KBM-7 (cell line): ENCODE results near the gene PAGR1.
"Not testable (repeated sequence)": the region's sequence is repeated elsewhere in the genome, so short reads cannot be mapped to it uniquely, and the experiment has no call there.

Source experiments
- DNase-seq: peaks from one replicate; pipeline ENCODE4 v3.0.0-alpha.2; 2015
- in situ Hi-C: fragments of 300-500 bp; cut with MboI; formaldehyde crosslinking; loops from 2 replicates; pipeline ENCODE4 v1.14.3; 2020; ENCODE audit warnings: low sequenced_read_pairs, low pct_unique_long_range_greater_than_20kb, mixed read lengths

The PAGR1 gene

DNA sequence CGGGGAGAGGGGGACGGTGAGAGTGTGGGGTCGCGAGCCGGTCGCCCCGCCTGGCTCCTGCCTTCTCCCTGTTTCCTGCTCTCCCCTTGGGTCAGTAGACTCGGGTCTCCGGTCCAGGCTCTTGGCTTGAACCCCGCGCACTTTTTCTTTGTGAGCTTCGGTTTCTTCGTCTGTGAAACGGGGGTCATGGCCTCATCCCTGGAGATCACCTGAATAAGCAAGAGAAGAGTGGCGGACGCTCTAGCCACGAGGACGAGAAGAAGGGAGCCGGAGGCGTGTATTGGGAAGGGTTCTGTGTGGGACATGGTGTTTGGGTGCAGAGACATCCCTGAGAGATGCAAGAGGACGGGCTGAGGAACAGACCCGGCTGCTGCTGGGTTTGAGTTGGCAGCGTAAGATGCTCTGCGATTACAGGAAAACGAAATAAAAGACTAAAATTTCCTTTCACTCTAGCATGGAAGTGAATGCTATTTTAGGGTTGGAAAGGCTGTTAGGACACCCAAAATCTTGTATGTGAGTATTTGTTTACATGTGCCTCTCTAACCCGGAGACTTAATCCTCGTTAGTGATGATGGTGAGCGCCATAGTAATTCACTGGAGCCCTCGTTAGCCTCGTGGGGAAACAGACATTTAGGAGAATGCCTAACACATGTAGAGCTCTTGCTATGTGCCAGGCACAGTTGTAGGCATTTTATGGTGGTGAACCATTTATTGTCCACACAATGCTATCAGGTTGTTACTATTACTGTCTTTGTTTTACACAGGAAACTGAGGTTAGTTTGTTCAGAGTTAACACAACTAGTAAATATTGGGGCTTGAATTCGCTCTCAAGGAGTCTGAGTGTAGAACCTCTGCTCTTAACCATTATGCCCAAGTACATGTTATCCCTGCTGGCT, 24.8 kb upstream of the PAGR1 start:
- peak; percentile 33 for DNase-seq

DNA sequence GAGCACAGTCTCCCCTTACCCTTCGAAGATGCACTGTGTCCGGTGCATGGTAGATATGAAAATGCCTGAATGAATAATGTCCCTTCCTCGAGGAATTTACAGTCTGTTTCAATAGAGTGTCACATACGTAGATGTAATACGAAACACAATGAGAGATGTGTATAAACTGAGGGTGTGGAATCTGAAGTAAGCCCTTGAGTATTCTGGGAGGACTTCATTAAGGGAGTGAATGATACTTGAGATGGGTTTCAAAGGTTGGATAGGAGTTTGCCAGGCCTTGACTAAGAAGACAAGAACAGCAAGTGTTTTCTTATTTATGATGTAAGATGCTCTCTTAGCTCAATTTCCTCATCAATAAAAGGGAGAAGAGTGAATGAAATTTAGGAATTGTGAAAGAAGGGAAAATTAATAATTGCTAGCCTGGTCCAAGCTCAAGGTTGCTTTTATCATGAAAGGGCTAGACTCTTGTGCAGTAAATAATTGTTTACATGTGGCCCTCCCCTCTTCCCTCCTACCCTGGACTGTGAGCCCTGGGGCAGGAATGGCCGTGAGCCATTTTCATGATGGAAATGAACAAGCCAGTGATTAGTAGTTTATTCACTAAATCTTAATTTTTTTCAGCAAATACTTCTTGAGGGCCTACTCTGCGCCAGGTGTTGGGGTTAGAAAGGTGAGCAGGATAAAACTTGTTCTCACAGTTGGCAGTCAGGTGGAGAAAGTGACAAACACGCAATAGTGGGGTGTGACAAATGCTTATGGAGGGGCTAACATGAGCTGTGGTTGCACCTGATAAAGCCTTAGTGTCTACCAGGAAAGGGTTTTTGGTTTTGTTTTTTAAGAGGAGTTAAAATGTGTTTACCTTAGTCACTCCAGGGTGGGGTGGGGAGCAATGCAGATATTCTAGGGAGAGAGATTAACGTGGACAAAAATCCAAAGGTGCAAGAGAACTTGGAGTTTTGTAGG, 23.8 kb upstream of the PAGR1 start:
- no peak for DNase-seq
- in situ Hi-C loops, result no loop called here

More for the DNA sequence above, 24.8 kb upstream of the PAGR1 start:
- in situ Hi-C loops, result no loop called here

DNA sequence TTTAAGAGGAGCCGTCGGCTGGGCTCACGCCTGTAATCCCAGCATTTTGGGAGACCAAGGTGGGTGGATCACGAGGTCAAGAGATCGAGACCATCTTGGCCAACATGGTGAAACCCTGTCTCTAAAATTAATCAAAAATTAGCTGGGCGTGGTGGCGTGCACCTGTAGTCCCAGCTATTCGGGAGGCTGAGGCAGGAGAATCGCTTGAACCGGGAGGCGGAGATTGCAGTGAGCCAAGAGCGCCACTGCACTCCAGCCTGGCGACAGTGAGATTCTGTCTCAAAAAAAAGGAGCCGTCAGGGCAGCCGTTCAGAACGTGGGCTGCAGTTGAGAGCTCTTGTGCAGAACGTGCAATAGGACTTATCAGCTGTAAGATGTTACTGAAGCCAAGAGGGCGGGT, 22.8 kb upstream of the PAGR1 start:
- in situ Hi-C loops, DNase-seq: not testable (repeated sequence)

DNA sequence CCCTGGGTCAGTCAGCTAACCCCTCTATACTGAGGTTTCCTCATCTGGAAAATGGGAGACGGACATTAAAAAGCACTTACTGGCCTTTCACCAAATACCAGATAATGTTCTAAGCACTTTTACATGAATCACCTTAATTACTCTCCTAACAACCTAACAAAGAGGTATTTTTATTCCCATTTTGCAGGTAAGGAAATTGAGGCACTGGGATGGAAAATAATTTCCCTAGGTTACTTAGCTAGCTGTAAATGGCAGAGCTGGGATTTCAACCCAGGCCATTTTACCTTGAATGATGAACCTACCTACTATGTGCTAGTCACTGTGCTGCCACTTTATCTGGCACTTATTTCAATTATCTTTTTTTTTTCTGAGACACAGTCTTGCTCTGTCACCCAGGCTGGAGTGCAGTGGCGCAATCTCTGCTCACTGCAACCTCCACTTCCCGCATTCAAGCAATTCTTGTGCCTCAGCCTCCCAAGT, 21.7 kb upstream of the PAGR1 start:
- no peak for DNase-seq
- in situ Hi-C loops, result no loop called here

DNA sequence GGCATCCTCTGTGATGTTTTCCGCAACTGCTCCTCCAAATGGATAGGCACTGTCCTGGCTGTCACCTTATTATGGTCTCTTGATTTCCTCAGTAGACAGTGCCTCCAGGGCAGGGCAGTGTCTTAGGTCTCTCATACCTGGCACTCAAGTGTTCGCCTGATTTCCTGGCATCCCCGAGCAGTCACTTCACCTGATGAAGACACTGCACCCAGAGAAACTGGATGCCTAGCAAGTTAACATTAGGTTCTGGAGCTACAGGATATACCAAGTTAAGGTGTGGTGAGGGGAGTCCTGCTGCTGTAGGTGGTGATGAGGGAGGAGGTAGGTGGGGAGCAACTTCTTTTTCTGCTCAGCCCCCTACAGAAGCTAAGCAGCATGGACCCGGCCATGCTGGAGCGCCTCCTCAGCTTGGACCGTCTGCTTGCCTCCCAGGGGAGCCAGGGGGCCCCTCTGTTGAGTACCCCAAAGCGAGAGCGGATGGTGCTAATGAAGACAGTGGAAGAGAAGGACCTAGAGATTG, 13.5 kb upstream of the PAGR1 start:
- in situ Hi-C loops, result no loop called here
- no peak for DNase-seq

DNA sequence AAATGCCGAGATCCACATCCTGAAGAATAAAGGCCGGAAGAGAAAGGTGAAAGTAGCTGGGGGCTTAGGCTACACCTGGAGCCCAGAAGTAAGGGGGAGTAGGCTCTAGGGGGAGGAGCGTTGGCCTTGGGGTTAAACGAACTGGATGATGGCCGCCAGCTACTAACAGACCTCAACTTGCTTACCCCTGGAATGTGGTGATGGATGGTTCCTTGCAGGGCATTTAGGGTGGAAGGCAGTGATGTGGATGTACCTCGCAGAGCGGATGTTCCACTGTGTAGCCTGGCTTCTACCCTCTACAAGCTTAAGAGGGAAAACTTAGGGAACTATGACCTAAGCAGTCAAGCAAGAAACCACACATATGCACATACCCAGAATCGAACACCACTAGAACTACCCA, 11.9 kb upstream of the PAGR1 start:
- no peak for DNase-seq
- in situ Hi-C loops, result no loop called here

DNA sequence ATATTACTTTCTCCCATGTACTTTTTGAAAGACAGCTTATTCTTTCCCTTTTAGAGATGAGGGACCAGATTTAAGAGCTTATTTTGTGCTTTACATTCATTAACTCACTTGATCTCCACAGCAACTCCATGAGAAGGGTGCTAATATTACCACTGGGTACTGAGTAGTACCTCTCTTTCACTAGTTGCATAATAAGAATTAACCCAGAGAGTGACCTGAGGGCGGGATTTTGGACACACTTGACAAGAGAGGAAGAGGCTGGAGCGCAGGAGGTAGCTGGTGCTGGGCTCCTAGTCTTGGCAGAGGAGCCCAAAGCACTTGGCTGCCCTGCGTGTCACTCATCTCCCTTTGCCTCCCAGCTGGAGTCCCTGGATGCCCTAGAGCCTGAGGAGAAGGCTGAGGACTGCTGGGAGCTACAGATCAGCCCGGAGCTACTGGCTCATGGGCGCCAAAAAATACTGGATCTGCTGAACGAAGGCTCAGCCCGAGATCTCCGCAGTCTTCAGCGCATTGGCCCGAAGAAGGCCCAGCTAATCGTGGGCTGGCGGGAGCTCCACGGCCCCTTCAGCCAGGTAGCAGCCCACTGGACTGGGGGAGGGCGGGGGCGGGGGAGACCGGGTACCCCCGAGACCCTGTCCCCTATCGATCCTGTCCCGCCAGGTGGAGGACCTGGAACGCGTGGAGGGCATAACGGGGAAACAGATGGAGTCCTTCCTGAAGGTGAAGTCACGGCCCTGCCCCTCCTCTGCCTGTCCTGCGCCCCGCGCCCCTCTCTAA, 11.3 kb upstream of the PAGR1 start:
- peak; percentile 34 for DNase-seq
- in situ Hi-C loops, result no loop called here

DNA sequence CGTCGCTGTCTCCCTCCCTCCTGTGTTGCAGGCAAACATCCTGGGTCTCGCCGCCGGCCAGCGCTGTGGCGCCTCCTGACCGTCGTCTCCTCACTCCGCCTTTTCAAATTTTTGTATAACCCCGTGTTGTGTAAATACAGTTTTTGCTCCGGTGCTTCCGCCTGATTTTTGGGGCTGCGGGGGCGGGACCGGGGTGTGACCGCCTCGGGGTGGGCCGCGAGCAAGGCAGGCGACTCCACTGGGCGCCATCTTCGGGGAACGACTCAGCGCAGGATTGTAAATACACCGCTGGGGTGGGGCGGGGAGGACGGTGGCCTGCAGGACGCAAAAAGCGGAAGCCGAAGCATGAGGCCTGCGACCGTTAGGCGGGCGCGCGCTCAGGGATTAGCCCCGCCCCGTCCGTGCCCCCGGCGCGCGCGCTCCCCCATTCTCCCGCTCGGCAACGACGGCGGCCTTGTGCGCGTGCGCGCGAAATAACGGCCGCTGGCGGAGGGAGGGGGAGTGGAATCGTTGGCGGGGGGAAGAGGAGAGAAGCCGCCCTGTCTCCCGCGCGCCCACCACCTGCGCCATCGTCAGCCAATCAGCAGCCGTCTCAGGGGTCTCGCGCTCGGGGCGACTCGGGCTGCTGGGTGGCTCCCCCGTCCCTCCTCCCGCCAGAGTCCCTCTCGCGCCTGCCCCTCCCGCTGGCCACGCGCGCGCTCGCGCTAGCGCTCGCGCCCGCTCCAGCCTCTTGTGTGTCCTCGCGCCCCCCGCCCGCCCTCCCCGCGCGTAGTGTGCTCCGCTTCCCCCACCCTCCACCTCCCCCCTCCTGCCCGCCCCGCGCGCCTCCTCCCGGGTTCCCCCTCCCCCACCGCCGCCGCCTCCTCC, 10.5 kb upstream of the PAGR1 start:
- in situ Hi-C loops, result no loop called here
- DNase-seq, result peak; percentile 98

DNA sequence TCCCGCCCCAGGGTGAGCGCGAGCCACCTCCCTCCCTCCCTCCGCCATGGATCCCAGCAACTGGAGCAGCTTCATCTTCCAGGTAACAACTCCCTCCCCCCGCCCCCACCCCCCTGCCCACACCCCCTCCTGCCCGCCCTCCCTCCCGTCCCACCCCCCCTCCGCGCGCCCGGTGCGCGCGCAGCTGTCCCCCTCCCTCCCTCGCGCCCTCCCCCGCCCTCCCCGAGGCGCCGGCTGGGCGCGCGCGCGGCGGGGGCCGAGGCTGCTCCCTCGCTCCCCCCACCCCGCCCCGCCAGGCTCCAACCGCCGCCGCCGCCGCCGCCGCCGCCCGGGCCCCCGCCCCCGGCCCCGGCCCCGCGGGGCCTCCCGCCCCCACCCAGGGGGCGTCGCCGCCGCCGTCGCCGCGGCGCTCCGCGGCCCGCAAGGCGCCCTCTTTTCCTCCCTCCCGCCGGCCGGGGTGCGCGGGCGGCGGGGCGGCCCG, 9.8 kb upstream of the PAGR1 start, which contains the start of gene MAZ:
TSS of gene MAZ (plus strand) at position 431 of the 481 bp plus-strand sequence. CDS start 173 bp downstream, outside the sequence.
- in situ Hi-C loops, result no loop called here
- no peak for DNase-seq

DNA sequence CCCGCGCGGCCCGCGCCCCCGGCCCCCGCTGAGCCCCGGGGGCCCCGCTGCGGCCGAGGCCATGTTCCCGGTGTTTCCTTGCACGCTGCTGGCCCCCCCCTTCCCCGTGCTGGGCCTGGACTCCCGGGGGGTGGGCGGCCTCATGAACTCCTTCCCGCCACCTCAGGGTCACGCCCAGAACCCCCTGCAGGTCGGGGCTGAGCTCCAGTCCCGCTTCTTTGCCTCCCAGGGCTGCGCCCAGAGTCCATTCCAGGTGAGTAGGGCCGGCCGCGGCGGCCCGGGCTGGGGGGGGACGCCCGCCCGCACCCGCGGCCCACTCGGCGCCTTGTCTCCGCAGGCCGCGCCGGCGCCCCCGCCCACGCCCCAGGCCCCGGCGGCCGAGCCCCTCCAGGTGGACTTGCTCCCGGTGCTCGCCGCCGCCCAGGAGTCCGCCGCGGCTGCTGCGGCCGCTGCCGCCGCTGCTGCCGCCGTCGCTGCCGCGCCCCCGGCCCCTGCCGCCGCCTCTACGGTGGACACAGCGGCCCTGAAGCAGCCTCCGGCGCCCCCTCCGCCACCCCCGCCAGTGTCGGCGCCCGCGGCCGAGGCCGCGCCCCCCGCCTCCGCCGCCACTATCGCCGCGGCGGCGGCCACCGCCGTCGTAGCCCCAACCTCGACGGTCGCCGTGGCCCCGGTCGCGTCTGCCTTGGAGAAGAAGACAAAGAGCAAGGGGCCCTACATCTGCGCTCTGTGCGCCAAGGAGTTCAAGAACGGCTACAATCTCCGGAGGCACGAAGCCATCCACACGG, 9.1 kb upstream of the PAGR1 start:
- DNase-seq, result peak; percentile 66
- in situ Hi-C loops, result no loop called here

DNA sequence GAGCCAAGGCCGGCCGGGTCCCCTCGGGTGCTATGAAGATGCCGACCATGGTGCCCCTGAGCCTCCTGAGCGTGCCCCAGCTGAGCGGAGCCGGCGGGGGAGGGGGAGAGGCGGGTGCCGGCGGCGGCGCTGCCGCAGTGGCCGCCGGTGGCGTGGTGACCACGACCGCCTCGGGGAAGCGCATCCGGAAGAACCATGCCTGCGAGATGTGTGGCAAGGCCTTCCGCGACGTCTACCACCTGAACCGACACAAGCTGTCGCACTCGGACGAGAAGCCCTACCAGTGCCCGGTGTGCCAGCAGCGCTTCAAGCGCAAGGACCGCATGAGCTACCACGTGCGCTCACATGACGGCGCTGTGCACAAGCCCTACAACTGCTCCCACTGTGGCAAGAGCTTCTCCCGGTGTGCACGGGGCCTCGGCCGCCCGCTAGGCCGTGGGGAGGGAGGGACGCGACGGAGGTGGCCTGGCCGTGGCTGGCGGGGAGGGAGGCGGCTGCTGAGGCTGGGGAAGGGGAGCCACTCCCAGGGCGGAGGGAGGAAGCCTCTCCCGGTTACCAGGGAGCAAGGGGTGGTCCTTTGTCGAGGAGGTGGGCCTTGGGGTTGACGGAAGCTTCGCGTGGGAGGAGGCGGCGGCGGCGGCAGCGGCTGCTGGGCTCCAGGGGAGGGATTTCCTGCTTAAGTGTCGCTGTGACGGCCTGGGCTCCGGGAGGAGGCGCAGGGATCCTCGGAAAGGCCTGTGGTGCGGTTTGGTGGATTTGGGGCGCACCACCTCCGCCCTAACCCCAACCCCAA, 8.3 kb upstream of the PAGR1 start:
- DNase-seq, result peak; percentile 97
- in situ Hi-C loops, result no loop called here

DNA sequence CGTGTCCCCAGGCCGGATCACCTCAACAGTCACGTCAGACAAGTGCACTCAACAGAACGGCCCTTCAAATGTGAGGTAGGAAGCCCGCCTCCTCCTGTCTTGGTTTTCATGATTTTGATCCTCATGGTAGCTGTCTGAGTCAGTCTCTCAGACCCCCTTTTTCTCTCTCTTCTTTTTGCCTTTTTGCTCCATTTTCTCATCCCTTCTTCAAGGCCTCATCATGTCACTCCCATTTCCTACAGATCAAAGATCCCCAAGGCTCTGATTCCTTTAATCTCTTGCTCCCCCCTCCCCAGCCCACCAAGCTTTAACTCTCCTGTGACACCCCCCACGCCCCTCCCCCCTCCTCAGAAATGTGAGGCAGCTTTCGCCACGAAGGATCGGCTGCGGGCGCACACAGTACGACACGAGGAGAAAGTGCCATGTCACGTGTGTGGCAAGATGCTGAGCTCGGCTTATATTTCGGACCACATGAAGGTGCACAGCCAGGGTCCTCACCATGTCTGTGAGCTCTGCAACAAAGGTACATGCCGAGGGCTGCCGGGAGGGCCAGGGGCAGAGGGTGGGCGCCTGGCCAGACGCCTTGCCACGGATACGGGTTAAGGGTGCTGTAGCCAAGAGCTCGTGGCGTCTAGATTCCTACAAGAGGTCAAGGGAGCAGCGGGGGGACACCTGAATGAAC, 7.6 kb upstream of the PAGR1 start:
- in situ Hi-C loops, result no loop called here
- DNase-seq, result no peak

DNA sequence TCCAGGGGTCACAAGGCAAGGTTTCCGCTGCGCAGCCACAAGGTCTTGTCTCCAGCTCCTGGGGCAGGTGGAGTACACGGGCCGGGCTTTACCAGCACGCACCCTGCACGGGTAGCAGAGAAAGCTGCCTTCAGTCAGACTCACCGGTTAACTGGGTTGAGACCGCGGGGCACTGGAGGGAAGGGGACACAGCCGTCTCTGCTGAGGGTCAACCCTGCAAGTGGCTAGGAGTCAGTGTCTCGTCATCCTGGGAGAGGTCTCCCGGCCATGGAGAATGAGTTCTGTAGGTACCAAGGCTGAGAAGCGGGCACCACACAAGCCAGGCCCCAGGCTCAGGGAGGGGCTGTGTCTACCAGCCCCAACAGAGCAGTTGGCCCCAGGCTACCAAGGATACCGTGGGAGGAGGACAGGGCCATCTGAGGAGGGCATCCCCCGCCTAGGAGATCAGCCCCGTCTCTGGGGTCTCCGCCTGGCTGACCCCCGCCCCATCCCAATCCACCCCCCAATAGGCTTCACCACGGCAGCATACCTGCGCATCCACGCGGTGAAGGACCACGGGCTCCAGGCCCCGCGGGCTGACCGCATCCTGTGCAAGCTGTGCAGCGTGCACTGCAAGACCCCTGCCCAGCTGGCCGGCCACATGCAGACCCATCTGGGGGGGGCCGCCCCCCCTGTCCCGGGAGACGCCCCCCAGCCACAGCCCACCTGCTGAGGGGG, 6.8 kb upstream of the PAGR1 start:
- in situ Hi-C loops, result no loop called here
- DNase-seq, result no peak

DNA sequence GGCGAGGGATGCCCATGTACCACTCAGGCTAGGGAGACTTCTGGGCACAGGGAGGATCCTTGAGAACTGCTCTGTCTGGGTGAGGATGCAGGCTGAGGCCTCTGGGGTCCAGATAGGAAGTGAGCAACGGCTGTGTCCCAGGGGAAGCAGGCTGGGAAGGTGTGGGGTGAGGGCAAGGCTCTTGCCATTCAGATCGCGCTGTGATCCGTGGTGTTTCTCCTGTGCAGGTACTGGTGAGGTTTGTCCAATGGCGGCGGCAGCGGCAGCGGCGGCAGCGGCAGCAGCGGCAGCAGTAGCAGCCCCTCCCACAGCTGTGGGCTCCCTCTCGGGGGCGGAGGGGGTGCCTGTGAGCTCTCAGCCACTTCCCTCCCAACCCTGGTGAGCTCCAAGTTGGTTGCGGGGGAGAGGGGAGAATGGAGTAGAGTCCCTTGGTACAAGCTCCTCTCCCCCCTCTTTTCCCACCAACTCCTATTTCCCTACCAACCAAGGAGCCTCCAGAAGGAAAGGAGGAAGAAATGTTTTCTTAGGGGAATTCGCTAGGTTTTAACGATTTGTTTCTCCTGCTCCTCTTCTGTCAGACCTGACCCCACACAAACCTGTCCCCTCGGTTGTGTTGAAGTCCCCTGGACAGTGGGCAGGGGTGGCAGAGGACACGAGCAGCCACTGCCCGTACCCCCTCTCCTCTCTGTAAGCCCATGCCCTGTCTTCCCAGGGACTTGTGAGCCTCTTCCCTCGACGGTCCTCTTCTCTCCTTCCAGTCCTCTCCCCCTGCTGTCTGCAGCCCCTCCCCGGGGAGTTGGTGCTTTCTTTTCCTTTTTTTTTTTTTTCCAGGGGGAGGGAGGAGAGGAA, 5.9 kb upstream of the PAGR1 start:
- in situ Hi-C loops, result no loop called here
- DNase-seq, result peak; percentile 74
